Naive thymus-derived CD8-positive, alpha-beta T cell (primary cell): ENCODE data around the gene DAGLB. TPM values are rescaled to one million over a fixed set of nuclear protein-coding genes. Genes with fewer than 3 reads are reported as not detected.
A peak's percentile ranks its signal among the peaks of the same experiment; 100 is the strongest.
"Not testable (repeated sequence)": the region's sequence is repeated elsewhere in the genome, so short reads cannot be mapped to it uniquely, and the experiment has no call there.

Experiments used
- ATAC-seq, 2 donors: fragments of 150-1000 bp; cut with Tn5 transposase in 1 of 2; sonication (Bioruptor Pico), chemical (Tn5 transposase) in 1 of 2; 1 replicate in 1 of 2; 2 replicates in 1 of 2; pipeline ENCODE4 v1.10.0; 2021; ENCODE audit warnings: mild to moderate bottlenecking in 2 of 2, moderate library complexity in 2 of 2
- POLR2A ChIA-PET: fragments of 350-600 bp; sonication (Branson Sonifier 250); formaldehyde crosslinking; loops from one replicate; lab custom pipeline; 2021; ENCODE audit warnings: antibody characterized with exemption; lab: Charles Lee
- DNase-seq, 10 donors: peaks; one replicate each; pipeline versions ENCODE4 v3.0.0 to v3.0.0-alpha.2; 2020 to 2022
- H3K27ac Mint-ChIP-seq, 10 donors: one replicate each; pipeline ENCODE4 v1.8.0; 2020 to 2022; ENCODE audit warnings: mild to moderate bottlenecking in 10 of 10, mixed read lengths in 10 of 10, moderate library complexity in 4 of 10, inconsistent platforms in 1 of 10
- H3K27me3 Mint-ChIP-seq, 5 donors: one replicate each; pipeline ENCODE4 v1.8.0; 2021 to 2022; ENCODE audit warnings: mixed read lengths in 5 of 5
- H3K36me3 Mint-ChIP-seq, 3 donors: one replicate each; pipeline ENCODE4 v1.8.0; 2020 to 2022; ENCODE audit warnings: mixed read lengths in 3 of 3, mild to moderate bottlenecking in 2 of 3, inconsistent platforms in 1 of 3
- H3K4me1 Mint-ChIP-seq, 4 donors: one replicate each; pipeline ENCODE4 v1.8.0; 2021 to 2022; ENCODE audit warnings: mixed read lengths in 4 of 4
- H3K4me3 Mint-ChIP-seq, 10 donors: one replicate each; pipeline ENCODE4 v1.8.0; 2020 to 2022; ENCODE audit warnings: mild to moderate bottlenecking in 10 of 10, mixed read lengths in 10 of 10, moderate library complexity in 6 of 10, inconsistent platforms in 1 of 10
- H3K9me3 Mint-ChIP-seq, 9 donors: one replicate each; pipeline ENCODE4 v1.8.0; 2020 to 2022; ENCODE audit warnings: mixed read lengths in 9 of 9, mild to moderate bottlenecking in 3 of 9, inconsistent platforms in 1 of 9, moderate library complexity in 1 of 9
- polyA plus RNA-seq, 3 donors: library from polyadenylated mRNA; unstranded; fragments of 300-500 nt; fragmentation: Illumina TruSeq; gene quantifications; one replicate each; pipeline ENCODE4 v1.2.3, GENCODE V29; 2021
- total RNA-seq, 8 experiments: library from RNA in 2 of 8; stranded (reverse) in 2 of 8; gene quantifications; one replicate each; pipeline ENCODE4 v1.2.3 and lab custom pipeline; 2021 to 2026

Gene DAGLB
- total and polyA plus RNA-seq, 5 experiments from 2014 or later: 7.2 to 78.1 (median 11.9) TPM

DNA sequence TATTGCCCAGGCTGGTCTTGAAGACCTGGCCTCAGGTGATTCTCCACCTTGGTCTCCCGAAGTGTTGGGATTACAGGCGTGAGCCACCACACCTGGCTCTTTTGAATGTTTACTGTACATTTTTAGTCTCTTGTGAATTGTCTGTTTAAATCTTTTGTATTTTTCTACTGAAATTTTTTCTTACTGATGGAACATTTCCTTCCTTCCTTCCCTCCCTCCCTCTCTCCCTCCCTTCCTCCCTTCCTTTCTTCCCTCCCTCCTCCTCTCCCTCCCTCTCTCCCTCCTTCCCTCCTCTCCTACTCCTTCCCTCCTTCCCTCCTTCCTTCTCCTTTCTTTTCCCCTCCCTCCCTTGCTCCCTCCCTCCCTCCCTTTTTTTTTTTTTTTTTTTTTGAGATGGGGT is 58.0 kb downstream of the DAGLB start:
- Mint-ChIP-seq H3K4me1 (peaks cover 24 to 58% (median 55%) of the 10 kb centered on the region in 4 donors), H3K36me3 (peaks cover 0 to 69% (median 10%) of the 10 kb centered on the region in 3 donors)
- POLR2A ChIA-PET: interaction anchor here (0.7 kb wide), 1 partner anchor 860 kb away, joined by 3 read pairs; no protein-coding TSS in a partner anchor

DNA sequence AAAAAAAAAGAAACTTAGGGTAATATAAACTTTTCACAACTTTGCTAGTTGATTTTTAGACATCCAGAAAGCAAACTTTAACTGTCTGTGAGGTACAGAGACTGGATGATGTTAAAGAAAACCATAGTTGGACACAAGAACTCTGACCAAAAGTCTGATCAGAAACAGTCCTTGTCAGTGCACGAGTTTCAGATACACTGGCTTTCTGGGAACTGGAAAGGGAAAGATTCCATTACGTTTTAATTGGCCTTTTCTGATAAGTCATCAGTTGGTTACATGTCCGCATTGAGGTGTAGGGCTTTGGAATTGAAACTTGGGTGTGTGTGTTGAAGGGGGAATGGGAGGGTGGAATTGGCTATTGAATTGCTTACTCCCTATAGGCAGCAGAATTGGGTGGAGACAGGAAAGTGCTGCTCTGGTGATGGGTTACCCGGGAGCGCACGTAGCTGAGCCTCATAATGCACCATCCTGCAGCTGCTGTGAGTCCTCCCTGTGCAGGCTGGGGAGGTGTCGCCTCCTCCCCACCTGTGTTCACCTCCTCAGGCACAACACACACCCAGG is 59.9 kb downstream of the DAGLB start:
- POLR2A ChIA-PET: no interaction called here
- ATAC-seq (no peak), DNase-seq (no peak)
- H3K36me3 Mint-ChIP-seq: peaks cover 0 to 51% (median 7%) of the 10 kb centered on the region in 3 donors
- H3K4me1 Mint-ChIP-seq: peaks cover 12 to 57% (median 48%) of the 10 kb centered on the region in 4 donors
- H3K27me3 Mint-ChIP-seq: no peaks in the 10 kb centered on the region
- H3K27ac Mint-ChIP-seq: no peak overlapping the region
- no peak overlapping the region for H3K4me3 Mint-ChIP-seq
- no peaks in the 10 kb centered on the region for H3K9me3 Mint-ChIP-seq

More for the DNA sequence above, 58.0 kb downstream of the DAGLB start:
- ATAC-seq (no peak), DNase-seq (no peak)
- Mint-ChIP-seq H3K27ac (no peak overlapping the region), H3K4me3 (no peak overlapping the region), H3K27me3 (no peaks in the 10 kb centered on the region), H3K9me3 (no peaks in the 10 kb centered on the region)

DNA sequence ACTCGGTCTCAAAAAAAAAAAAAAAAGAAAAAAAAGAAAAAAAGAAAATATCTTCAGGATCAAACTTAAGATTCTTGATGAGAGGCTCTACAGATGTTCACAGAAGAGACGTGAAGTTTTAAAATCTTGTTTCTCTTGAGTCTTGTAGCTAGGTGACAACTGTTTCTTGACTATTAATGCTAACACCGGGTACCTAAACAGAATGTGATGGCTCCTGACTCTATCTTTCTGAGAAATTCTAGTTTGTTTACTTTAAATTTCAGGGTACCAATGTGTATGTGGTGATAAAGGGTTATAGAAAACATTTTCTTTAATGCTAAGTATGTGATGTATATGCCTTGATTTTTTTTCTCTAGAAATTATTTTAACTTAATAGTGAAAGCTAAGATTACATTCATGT is 61.0 kb downstream of the DAGLB start:
- Mint-ChIP-seq H3K36me3 (peaks cover 0 to 44% (median 7%) of the 10 kb centered on the region in 3 donors), H3K27me3 (no peaks in the 10 kb centered on the region), H3K4me3 (no peak overlapping the region), H3K27ac (peak overlapping the region in 7 of 10 donors; percentile 36 to 74 (median 46)), H3K4me1 (peaks cover 17 to 58% (median 50%) of the 10 kb centered on the region in 4 donors), H3K9me3 (no peaks in the 10 kb centered on the region)
- DNase-seq: no peak
- ATAC-seq: no peak
- POLR2A ChIA-PET: no interaction called here

DNA sequence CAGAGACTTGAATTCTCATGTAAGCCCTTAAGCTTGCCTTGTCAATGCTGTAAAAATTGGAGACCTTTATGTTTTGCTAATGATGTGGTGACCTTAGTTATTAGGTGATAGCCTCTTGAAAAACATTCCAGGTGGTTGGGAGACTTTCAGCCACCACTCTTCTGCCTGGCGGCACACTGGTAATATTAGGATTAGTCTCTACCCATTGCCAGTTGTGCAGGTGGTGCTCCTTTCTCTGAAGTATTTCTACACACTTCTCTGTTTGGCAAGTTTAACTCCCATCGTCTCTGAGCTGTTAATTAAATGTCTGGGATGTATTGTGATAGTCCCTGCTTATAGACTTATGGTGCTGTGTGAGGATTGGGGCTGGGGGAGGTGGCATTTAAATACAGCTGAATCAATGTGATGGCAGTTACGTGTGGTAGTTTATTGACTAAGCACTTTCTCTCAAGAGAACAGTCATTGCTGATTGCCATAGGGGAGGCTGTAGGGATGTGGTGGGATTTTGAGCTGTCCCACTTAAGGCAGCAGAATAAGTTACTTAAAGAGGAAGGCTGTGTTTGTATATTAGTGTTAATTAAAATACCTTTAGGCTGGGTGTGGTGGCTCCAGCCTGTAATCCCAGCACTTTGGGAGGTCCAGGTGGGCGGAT is 61.7 kb downstream of the DAGLB start:
- Mint-ChIP-seq H3K27ac (peak overlapping the region in 8 of 10 donors; percentile 37 to 89 (median 80)), H3K36me3 (peaks cover 0 to 37% (median 7%) of the 10 kb centered on the region in 3 donors), H3K9me3 (no peaks in the 10 kb centered on the region), H3K4me3 (no peak overlapping the region), H3K27me3 (no peaks in the 10 kb centered on the region), H3K4me1 (peaks cover 16 to 59% (median 51%) of the 10 kb centered on the region in 4 donors)
- no peak for DNase-seq
- ATAC-seq: no peak
- POLR2A ChIA-PET: interaction anchor here (1.6 kb wide), 1 partner anchor 15 kb away, joined by 6 read pairs; no protein-coding TSS in a partner anchor

DNA sequence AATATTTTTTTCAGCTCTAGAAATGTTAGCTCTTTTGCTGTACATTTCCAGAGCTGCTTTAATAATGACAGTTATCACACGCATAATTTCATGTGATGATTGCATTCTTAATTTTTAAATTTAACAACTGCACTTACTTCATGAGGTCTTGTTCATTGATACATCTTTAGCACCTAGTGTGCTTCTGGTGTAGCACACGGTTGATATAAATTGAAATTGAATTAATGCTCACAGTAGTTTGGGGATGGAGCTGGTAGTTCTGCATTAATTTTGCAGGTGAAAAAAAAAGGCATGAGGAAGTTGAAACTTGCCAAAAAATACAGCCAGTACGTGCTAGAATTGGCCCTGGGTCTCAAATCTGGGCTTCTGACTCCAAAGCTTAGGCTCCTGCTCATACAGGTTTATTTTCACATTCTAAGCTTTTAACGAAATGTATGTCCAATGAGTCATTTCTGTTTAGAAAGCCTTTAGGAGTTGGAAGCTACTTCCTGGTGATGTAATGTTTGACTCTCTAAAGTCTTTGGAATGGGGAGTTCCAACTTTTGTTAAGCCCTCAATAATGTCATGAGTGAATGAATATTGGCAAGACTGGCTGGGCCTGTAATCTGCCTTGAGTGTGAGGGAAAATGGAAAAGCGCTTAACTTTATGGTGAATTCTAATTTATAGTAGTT is 62.5 kb downstream of the DAGLB start:
- Mint-ChIP-seq H3K36me3 (peaks cover 0 to 30% (median 7%) of the 10 kb centered on the region in 3 donors), H3K27ac (peak overlapping the region in 9 of 10 donors; percentile 34 to 87 (median 65)), H3K9me3 (no peaks in the 10 kb centered on the region), H3K27me3 (no peaks in the 10 kb centered on the region), H3K4me3 (no peak overlapping the region), H3K4me1 (peaks cover 21 to 65% (median 56%) of the 10 kb centered on the region in 4 donors)
- ATAC-seq (no peak), DNase-seq (no peak)
- POLR2A ChIA-PET: interaction anchor here (1.6 kb wide), 1 partner anchor 16 kb away, joined by 6 read pairs; no protein-coding TSS in a partner anchor

DNA sequence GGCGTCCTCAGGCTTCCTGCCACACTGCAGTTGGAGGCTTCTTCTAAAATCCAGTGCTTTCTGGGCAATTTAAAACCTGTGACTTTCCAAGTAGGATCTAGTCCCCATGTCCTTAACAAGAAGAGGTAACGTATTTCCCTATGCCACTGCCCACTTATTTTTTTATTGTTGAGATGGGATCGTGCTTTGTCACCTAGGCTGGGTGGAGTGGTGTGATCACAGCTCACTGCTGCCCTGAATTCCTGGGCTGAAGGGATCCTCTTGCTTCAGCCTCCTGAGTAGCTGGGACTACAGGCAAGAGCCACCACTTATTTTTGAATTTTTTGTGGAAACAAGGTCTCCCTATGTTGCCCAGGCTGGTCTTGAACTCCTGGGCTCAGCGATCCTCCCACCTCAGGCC is 63.4 kb downstream of the DAGLB start:
- no peaks in the 10 kb centered on the region for H3K27me3 Mint-ChIP-seq

DNA sequence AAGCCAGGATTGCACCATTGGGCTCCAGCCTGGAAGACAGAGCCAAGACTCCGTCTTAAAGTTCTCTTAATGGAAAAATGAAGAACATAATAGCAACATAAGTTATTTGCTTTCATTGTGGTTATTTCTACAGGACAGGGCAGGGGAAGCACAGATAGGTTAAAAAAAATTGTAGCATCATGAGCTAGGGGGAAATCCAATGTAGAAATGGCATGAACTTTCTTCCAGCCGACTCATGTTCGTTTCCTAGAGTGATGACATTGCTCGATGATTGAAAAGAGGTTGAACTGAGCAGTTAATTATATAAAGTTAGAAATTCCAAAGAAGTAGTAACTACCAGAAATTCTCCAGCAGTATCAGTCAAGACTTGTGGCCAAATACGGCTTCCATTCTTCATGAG is 64.9 kb downstream of the DAGLB start:
- peak overlapping the region in 6 of 10 donors; percentile 4 to 61 (median 34) for H3K27ac Mint-ChIP-seq
- H3K36me3 Mint-ChIP-seq: peaks cover 0 to 28% (median 4%) of the 10 kb centered on the region in 3 donors

More for the DNA sequence above, 63.4 kb downstream of the DAGLB start:
- Mint-ChIP-seq H3K9me3 (no peaks in the 10 kb centered on the region), H3K4me1 (peaks cover 25 to 71% (median 63%) of the 10 kb centered on the region in 4 donors), H3K27ac (peak overlapping the region in 9 of 10 donors; percentile 37 to 80 (median 62)), H3K36me3 (peaks cover 0 to 30% (median 7%) of the 10 kb centered on the region in 3 donors), H3K4me3 (peak overlapping the region in 2 of 10 donors; percentile 20 to 23)
- ATAC-seq: no peak
- POLR2A ChIA-PET: no interaction called here
- no peak for DNase-seq

DNA sequence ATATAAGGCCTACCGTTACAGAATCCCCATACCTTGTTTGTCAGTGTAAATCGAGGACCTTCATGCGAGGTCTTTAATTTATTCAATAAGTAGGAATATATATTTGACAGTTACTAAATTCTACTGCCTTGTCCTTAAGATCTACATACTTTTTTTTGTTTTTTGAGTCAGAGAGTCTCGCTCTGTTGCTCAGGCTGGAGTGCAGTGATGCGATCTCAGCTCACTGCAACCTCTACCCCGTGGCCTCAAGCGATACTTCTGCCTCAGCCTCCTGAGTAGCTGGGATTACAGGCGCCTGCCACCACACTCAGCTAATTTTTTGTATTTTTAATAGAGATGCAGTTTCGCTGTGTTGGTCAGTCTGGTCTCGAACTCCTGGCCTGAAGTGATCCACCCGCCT is 65.9 kb downstream of the DAGLB start:
- peaks cover 30 to 88% (median 77%) of the 10 kb centered on the region in 4 donors for H3K4me1 Mint-ChIP-seq
- H3K9me3 Mint-ChIP-seq, POLR2A ChIA-PET, H3K27me3 Mint-ChIP-seq, DNase-seq, ATAC-seq: not testable (repeated sequence)
- peaks cover 0 to 19% (median 4%) of the 10 kb centered on the region in 3 donors for H3K36me3 Mint-ChIP-seq
- H3K27ac Mint-ChIP-seq: peak overlapping the region in 7 of 10 donors; percentile 3 to 75 (median 48)
- H3K4me3 Mint-ChIP-seq: peak overlapping the region in 2 of 10 donors; percentile 13 to 28

More for the DNA sequence above, 64.9 kb downstream of the DAGLB start:
- no peak for DNase-seq
- Mint-ChIP-seq H3K4me3 (no peak overlapping the region), H3K4me1 (peaks cover 28 to 83% (median 70%) of the 10 kb centered on the region in 4 donors), H3K27me3 (no peaks in the 10 kb centered on the region), H3K9me3 (no peaks in the 10 kb centered on the region)
- POLR2A ChIA-PET: interaction anchor here (0.6 kb wide), 1 partner anchor 49 kb away, joined by 5 read pairs; no protein-coding TSS in a partner anchor
- ATAC-seq: no peak

DNA sequence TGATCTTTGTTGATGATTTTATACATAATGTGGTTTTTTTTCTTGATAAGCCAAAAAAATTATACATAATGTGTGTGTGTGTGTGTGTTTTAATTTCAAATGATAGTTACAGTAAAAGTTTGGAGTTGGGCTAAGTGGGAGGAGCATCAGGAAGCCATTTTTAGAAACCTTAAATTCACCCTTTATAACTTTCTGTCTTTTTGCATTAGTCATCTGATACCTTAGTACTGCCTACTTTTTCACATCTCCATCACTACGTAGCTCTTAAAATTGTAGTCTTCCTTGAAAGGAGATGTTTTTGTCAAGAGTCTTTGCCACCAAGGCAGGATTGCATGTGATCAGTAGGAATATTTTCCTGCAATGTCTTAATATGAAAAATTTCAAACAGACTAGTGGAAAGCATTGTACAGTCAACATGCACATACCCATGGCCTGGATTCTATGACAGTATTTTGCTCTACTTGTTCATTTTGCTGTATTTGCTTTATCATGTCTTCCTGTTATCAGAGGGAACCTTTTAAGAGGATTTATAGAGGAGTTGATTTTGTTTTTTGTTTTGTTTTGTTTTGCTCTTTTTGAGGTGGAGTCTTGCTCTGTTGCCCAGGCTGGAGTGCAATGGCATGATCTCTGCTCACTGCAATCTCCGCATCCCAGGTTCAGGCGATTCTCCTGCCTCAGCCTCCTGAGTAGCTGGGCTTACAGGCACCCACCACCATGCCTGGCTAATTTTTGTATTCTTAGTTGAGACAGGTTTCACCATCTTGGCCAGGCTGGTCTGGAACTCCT is 67.3 kb downstream of the DAGLB start:
- ATAC-seq: no peak
- peak overlapping the region in 8 of 10 donors; percentile 2 to 61 (median 24) for H3K4me3 Mint-ChIP-seq

DNA sequence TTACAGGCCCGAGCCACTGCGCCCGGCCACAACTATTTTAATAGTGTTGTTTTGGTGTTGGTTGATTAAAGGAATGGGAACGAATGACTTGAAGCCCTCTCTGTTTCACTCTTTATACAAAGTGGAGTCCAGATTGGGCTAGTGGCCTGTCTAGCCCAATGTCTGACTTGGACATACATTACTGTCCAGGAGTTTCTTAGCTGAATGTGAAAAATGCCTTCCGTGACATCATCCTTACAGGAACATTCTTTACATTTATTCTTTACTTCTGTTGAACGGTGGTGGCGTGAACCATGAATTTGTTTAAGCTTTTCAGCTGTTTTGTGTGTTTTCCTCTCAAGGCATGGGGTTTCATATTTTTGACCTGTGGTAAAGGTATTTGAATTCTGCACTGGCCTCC is 67.9 kb downstream of the DAGLB start:
- POLR2A ChIA-PET: no interaction called here
- peaks cover 34 to 82% (median 74%) of the 10 kb centered on the region in 4 donors for H3K4me1 Mint-ChIP-seq
- peak overlapping the region in 7 of 10 donors; percentile 3 to 61 (median 34) for H3K4me3 Mint-ChIP-seq
- ATAC-seq: no peak
- DNase-seq: no peak
- no peaks in the 10 kb centered on the region for H3K9me3 Mint-ChIP-seq
- H3K27ac Mint-ChIP-seq: peak overlapping the region in 8 of 10 donors; percentile 28 to 81 (median 48)
- H3K36me3 Mint-ChIP-seq: peaks cover 0 to 19% (median 1%) of the 10 kb centered on the region in 3 donors
- no peaks in the 10 kb centered on the region for H3K27me3 Mint-ChIP-seq

More for the DNA sequence above, 67.3 kb downstream of the DAGLB start:
- Mint-ChIP-seq H3K4me1 (peaks cover 36 to 86% (median 77%) of the 10 kb centered on the region in 4 donors), H3K27ac (peak overlapping the region; percentile 28 to 88 (median 61)), H3K9me3 (no peaks in the 10 kb centered on the region), H3K36me3 (peaks cover 0 to 19% (median 4%) of the 10 kb centered on the region in 3 donors), H3K27me3 (no peaks in the 10 kb centered on the region)
- no peak for DNase-seq
- POLR2A ChIA-PET: interaction anchor here (0.7 kb wide), 1 partner anchor 29 kb away, joined by 3 read pairs; no protein-coding TSS in a partner anchor

DNA sequence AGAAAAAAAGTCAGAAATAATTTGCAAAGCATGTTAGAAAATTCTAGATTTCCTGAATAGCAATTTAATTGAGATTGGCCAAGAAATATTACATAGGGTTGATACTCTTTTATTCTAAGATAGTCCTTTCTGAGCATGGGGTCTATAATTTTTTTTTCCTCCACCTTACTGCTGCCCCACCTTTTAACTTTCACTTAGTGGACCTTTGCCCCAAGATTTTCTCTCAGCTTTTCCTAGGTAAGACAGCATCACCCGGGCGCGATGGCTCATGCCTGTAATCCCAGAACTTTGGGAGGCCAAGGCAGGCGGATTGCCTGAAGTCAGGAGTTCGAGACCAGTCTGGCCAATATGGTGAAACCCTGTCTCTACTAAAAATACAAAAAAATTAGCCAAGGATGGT is 69.2 kb downstream of the DAGLB start:
- peak overlapping the region in 4 of 10 donors; percentile 18 to 62 (median 34) for H3K4me3 Mint-ChIP-seq
- POLR2A ChIA-PET, DNase-seq: not testable (repeated sequence)

More for the DNA sequence above, 69.2 kb downstream of the DAGLB start:
- H3K9me3 Mint-ChIP-seq, ATAC-seq, H3K27me3 Mint-ChIP-seq: not testable (repeated sequence)
- Mint-ChIP-seq H3K36me3 (peaks cover 0 to 19% (median 0%) of the 10 kb centered on the region in 3 donors), H3K27ac (peak overlapping the region in 8 of 10 donors; percentile 5 to 85 (median 38)), H3K4me1 (peaks cover 33 to 73% (median 69%) of the 10 kb centered on the region in 4 donors)
